Right kidney (tissue), 9 donors: ENCODE results near the gene RNF149.
"Not testable (repeated sequence)": the region's sequence is repeated elsewhere in the genome, so short reads cannot be mapped to it uniquely, and the experiment has no call there.

ENCODE experiments used
- DNase-seq: peaks from one replicate; pipeline ENCODE4 v3.0.0-alpha.2; 2016
- long read RNA-seq, 8 donors: transcript quantifications; one replicate each; lab custom pipeline, GENCODE V29; 2026

The RNF149 gene
- long read RNA-seq, donor 1, transcript RNF149-201 (7 exons, 2,458 nt): major isoform, 14 of 17 reads
- long read RNA-seq, donor 1, partial matches to known transcripts: 0 of 17 reads
- long read RNA-seq, donor 1, other reads (novel, unspliced or antisense): 0 of 17 reads
- long read RNA-seq, donor 2, transcript RNF149-201 (7 exons, 2,458 nt): major isoform, 6 of 7 reads
- long read RNA-seq, donor 2, partial matches to known transcripts: 0 of 7 reads
- long read RNA-seq, donor 2, other reads (novel, unspliced or antisense): 0 of 7 reads
- long read RNA-seq, donor 3, partial matches to known transcripts: 0 of 4 reads
- long read RNA-seq, donor 3, other reads (novel, unspliced or antisense): 0 of 4 reads
- long read RNA-seq, donor 4, transcript RNF149-201 (7 exons, 2,458 nt): major isoform, 8 of 24 reads
- long read RNA-seq, donor 4, partial matches to known transcripts: 16 of 24 reads
- long read RNA-seq, donor 4, other reads (novel, unspliced or antisense): 0 of 24 reads
- long read RNA-seq, donor 5, transcript RNF149-201 (7 exons, 2,458 nt): major isoform, 10 of 11 reads
- long read RNA-seq, donor 5, partial matches to known transcripts: 0 of 11 reads
- long read RNA-seq, donor 5, other reads (novel, unspliced or antisense): 0 of 11 reads
- long read RNA-seq, donor 6, transcript RNF149-201 (7 exons, 2,458 nt): major isoform, 8 of 17 reads
- long read RNA-seq, donor 6, partial matches to known transcripts: 6 of 17 reads
- long read RNA-seq, donor 6, other reads (novel, unspliced or antisense): 0 of 17 reads
- long read RNA-seq, donor 7, transcript RNF149-201 (7 exons, 2,458 nt): major isoform, 19 of 25 reads
- long read RNA-seq, donor 7, partial matches to known transcripts: 5 of 25 reads
- long read RNA-seq, donor 7, other reads (novel, unspliced or antisense): 0 of 25 reads
- long read RNA-seq, donor 8, transcript RNF149-201 (7 exons, 2,458 nt): major isoform, 15 of 15 reads
- long read RNA-seq, donor 8, partial matches to known transcripts: 0 of 15 reads
- long read RNA-seq, donor 8, other reads (novel, unspliced or antisense): 0 of 15 reads

- peak; percentile 94 for DNase-seq
Measured at GRCh38 chr2:101308432-101309210, at the start of gene RNF149. TSS of gene RNF149 (minus strand) at chr2:101308701. CDS start at chr2:101308588, 113 bp downstream.

- DNase-seq: no peak
Measured at GRCh38 chr2:101357376-101357775, 48.9 kb upstream of the RNF149 start.

GRCh38 chr2:101356521-101356920 lies 48.0 kb upstream of the RNF149 start:
- no peak for DNase-seq

- DNase-seq: no peak
Measured at GRCh38 chr2:101356055-101356454, 47.6 kb upstream of the RNF149 start.

GRCh38 chr2:101355401-101356054 lies 47.0 kb upstream of the RNF149 start:
- no peak for DNase-seq

GRCh38 chr2:101354420-101355311 lies 46.2 kb upstream of the RNF149 start:
- DNase-seq: no peak

GRCh38 chr2:101352631-101353030 lies 44.1 kb upstream of the RNF149 start:
- not testable (repeated sequence) for DNase-seq

- DNase-seq: no peak
Measured at GRCh38 chr2:101351207-101351606, 42.7 kb upstream of the RNF149 start.

- no peak for DNase-seq
Measured at GRCh38 chr2:101349893-101350662, 41.6 kb upstream of the RNF149 start.

- no peak for DNase-seq
Measured at GRCh38 chr2:101348883-101349282, 40.4 kb upstream of the RNF149 start.

GRCh38 chr2:101346909-101347308 lies 38.4 kb upstream of the RNF149 start:
- no peak for DNase-seq

GRCh38 chr2:101344137-101344536 lies 35.6 kb upstream of the RNF149 start:
- no peak for DNase-seq

GRCh38 chr2:101342625-101343008 lies 34.1 kb upstream of the RNF149 start:
- no peak for DNase-seq

- DNase-seq: no peak
Measured at GRCh38 chr2:101341901-101342624, 33.6 kb upstream of the RNF149 start.

- no peak for DNase-seq
Measured at GRCh38 chr2:101341421-101341820, 32.9 kb upstream of the RNF149 start.

- no peak for DNase-seq
Measured at GRCh38 chr2:101340141-101340551, 31.6 kb upstream of the RNF149 start.

GRCh38 chr2:101339266-101339880 lies 30.9 kb upstream of the RNF149 start:
- no peak for DNase-seq

GRCh38 chr2:101337877-101338276 lies 29.4 kb upstream of the RNF149 start:
- DNase-seq: no peak
